ENCODE measurements around the gene LYSMD2. TPM values are rescaled to one million over a fixed set of nuclear protein-coding genes. Genes with fewer than 3 reads are reported as not detected.

Gene LYSMD2
- total RNA-seq, 1 experiment from 2014 or later: 2.2 TPM

- no peak for TF ChIP-seq ZNF512 (CRISPR knock-in tag; IDR thresholded peaks at IDR 0.05; ENCODE audit: borderline replicate concordance)
- TF ChIP-seq TEAD4 (CRISPR knock-in tag; IDR thresholded peaks at IDR 0.05): no peak
- no peak for TF ChIP-seq ATF3 (CRISPR knock-in tag; conservative IDR thresholded peaks at IDR 0.05)
- no peak for TF ChIP-seq PRRX2 (CRISPR knock-in tag; IDR thresholded peaks at IDR 0.05)
These were observed 12.7 kb upstream of the LYSMD2 start (continued) for GRCh38 chr15:51750186-51750585.

GRCh38 chr15:51749307-51749706 is 11.9 kb upstream of the LYSMD2 start:
- peaks cover 64% of the 10 kb centered on the region for H3K27me3 Mint-ChIP-seq (ENCODE audit: low read depth)
- POLR2A ChIA-PET: no interaction called here
- H3K4me1 Mint-ChIP-seq: peaks cover 5% of the 10 kb centered on the region

More at GRCh38 chr15:51749307-51749706, 11.9 kb upstream of the LYSMD2 start:
- ATAC-seq: no peak
- Mint-ChIP-seq H3K4me3 (no peak overlapping the region), H3K9me3 (no peaks in the 10 kb centered on the region), H3K36me3 (no peaks in the 10 kb centered on the region), H3K27ac (no peak overlapping the region)
- no peak for DNase-seq (ENCODE audit: low spot score)
- CTCF ChIA-PET: interaction anchor here (1.2 kb wide), 1 partner anchor 99 kb away, joined by 3 read pairs; no protein-coding TSS in a partner anchor
- TF ChIP-seq ERG (CRISPR knock-in tag; IDR thresholded peaks at IDR 0.05): no peak
- no peak for TF ChIP-seq FOXK1 (CRISPR knock-in tag; IDR thresholded peaks at IDR 0.05)
- TF ChIP-seq ETV6 (CRISPR knock-in tag; IDR thresholded peaks at IDR 0.05): no peak
- TF ChIP-seq ZNF232 (CRISPR knock-in tag; IDR thresholded peaks at IDR 0.05): no peak
- TF ChIP-seq PRRX2 (CRISPR knock-in tag; IDR thresholded peaks at IDR 0.05): no peak
- TF ChIP-seq RELA (CRISPR knock-in tag; IDR thresholded peaks at IDR 0.05; ENCODE audit: borderline replicate concordance): no peak
- TF ChIP-seq JUN (CRISPR knock-in tag; IDR thresholded peaks at IDR 0.05): no peak
- TF ChIP-seq SMAD4 (CRISPR knock-in tag; IDR thresholded peaks at IDR 0.05): no peak
- no peak for TF ChIP-seq ZNF263 (CRISPR knock-in tag; IDR thresholded peaks at IDR 0.05; ENCODE audit: low read depth)
- no peak for TF ChIP-seq ZNF121 (CRISPR knock-in tag; IDR thresholded peaks at IDR 0.05)
- TF ChIP-seq AFF4 (CRISPR knock-in tag; IDR thresholded peaks at IDR 0.05; ENCODE audit: borderline replicate concordance): no peak
- no peak for TF ChIP-seq ZSCAN18 (CRISPR knock-in tag; IDR thresholded peaks at IDR 0.05)
- no peak for TF ChIP-seq ZNF423 (CRISPR knock-in tag; IDR thresholded peaks at IDR 0.05)
- no peak for TF ChIP-seq CDX4 (CRISPR knock-in tag; IDR thresholded peaks at IDR 0.05; ENCODE audit: borderline replicate concordance)
- no peak for TF ChIP-seq SMAD3 (CRISPR knock-in tag; IDR thresholded peaks at IDR 0.05; ENCODE audit: borderline replicate concordance)
- no peak for TF ChIP-seq FOXJ3 (CRISPR knock-in tag; IDR thresholded peaks at IDR 0.05; ENCODE audit: borderline replicate concordance)
- no peak for TF ChIP-seq CTCF (IDR thresholded peaks at IDR 0.05)

Measured in WTC11 (cell line).